CD4-positive, alpha-beta T cell treated with Interleukin-2 at 100 ng/mL for 4 hours (primary cell): ENCODE measurements around the gene CTAGE1.
"Not testable (repeated sequence)": the region's sequence is repeated elsewhere in the genome, so short reads cannot be mapped to it uniquely, and the experiment has no call there.

ENCODE experiments used
- DNase-seq: peaks from one replicate; pipeline ENCODE4 v3.0.0-alpha.2; 2020; ENCODE audit warnings: low spot score

CTAGE1 gene

GRCh38 chr18:22436136-22436535 lies 18.4 kb upstream of the CTAGE1 start:
- no peak for DNase-seq

- no peak for DNase-seq
Observed at GRCh38 chr18:22434973-22435608, 17.4 kb upstream of the CTAGE1 start.

- no peak for DNase-seq
Observed at GRCh38 chr18:22433956-22434355, 16.2 kb upstream of the CTAGE1 start.

GRCh38 chr18:22432657-22433137 lies 15.0 kb upstream of the CTAGE1 start:
- DNase-seq = no peak

GRCh38 chr18:22429564-22429963 lies 11.8 kb upstream of the CTAGE1 start:
- no peak for DNase-seq

GRCh38 chr18:22428672-22429071 lies 11.0 kb upstream of the CTAGE1 start:
- no peak for DNase-seq

GRCh38 chr18:22427822-22428549 lies 10.3 kb upstream of the CTAGE1 start:
- no peak for DNase-seq

- no peak for DNase-seq
Observed at GRCh38 chr18:22424565-22424963, 6.8 kb upstream of the CTAGE1 start.

- no peak for DNase-seq
Observed at GRCh38 chr18:22423878-22424564, 6.3 kb upstream of the CTAGE1 start.

GRCh38 chr18:22422909-22423548 lies 5.3 kb upstream of the CTAGE1 start:
- DNase-seq = no peak

GRCh38 chr18:22420652-22421051 lies 2.9 kb upstream of the CTAGE1 start:
- DNase-seq = no peak

- DNase-seq = no peak
Observed at GRCh38 chr18:22412176-22412911, 5.4 kb downstream of the CTAGE1 start.

- no peak for DNase-seq
Observed at GRCh38 chr18:22411446-22411845, 6.3 kb downstream of the CTAGE1 start.

- DNase-seq = no peak
Observed at GRCh38 chr18:22410126-22410525, 7.6 kb downstream of the CTAGE1 start.

GRCh38 chr18:22409445-22409844 lies 8.3 kb downstream of the CTAGE1 start:
- no peak for DNase-seq

GRCh38 chr18:22408059-22408458 lies 9.7 kb downstream of the CTAGE1 start:
- DNase-seq = no peak

GRCh38 chr18:22405142-22405541 lies 12.6 kb downstream of the CTAGE1 start:
- no peak for DNase-seq

GRCh38 chr18:22403950-22404349 lies 13.8 kb downstream of the CTAGE1 start:
- DNase-seq = no peak

GRCh38 chr18:22399949-22400348 lies 17.8 kb downstream of the CTAGE1 start:
- DNase-seq = no peak

- no peak for DNase-seq
Observed at GRCh38 chr18:22398464-22398863, 19.3 kb downstream of the CTAGE1 start.

GRCh38 chr18:22394428-22394827 lies 23.3 kb downstream of the CTAGE1 start:
- DNase-seq = no peak

- DNase-seq = not testable (repeated sequence)
Observed at GRCh38 chr18:22393164-22393563, 24.6 kb downstream of the CTAGE1 start.
